ENCODE measurements around the gene ZBTB49.
"Not testable (repeated sequence)": the region's sequence is repeated elsewhere in the genome, so short reads cannot be mapped to it uniquely, and the experiment has no call there.

Gene ZBTB49, protein sequence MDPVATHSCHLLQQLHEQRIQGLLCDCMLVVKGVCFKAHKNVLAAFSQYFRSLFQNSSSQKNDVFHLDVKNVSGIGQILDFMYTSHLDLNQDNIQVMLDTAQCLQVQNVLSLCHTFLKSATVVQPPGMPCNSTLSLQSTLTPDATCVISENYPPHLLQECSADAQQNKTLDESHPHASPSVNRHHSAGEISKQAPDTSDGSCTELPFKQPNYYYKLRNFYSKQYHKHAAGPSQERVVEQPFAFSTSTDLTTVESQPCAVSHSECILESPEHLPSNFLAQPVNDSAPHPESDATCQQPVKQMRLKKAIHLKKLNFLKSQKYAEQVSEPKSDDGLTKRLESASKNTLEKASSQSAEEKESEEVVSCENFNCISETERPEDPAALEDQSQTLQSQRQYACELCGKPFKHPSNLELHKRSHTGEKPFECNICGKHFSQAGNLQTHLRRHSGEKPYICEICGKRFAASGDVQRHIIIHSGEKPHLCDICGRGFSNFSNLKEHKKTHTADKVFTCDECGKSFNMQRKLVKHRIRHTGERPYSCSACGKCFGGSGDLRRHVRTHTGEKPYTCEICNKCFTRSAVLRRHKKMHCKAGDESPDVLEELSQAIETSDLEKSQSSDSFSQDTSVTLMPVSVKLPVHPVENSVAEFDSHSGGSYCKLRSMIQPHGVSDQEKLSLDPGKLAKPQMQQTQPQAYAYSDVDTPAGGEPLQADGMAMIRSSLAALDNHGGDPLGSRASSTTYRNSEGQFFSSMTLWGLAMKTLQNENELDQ

DNA sequence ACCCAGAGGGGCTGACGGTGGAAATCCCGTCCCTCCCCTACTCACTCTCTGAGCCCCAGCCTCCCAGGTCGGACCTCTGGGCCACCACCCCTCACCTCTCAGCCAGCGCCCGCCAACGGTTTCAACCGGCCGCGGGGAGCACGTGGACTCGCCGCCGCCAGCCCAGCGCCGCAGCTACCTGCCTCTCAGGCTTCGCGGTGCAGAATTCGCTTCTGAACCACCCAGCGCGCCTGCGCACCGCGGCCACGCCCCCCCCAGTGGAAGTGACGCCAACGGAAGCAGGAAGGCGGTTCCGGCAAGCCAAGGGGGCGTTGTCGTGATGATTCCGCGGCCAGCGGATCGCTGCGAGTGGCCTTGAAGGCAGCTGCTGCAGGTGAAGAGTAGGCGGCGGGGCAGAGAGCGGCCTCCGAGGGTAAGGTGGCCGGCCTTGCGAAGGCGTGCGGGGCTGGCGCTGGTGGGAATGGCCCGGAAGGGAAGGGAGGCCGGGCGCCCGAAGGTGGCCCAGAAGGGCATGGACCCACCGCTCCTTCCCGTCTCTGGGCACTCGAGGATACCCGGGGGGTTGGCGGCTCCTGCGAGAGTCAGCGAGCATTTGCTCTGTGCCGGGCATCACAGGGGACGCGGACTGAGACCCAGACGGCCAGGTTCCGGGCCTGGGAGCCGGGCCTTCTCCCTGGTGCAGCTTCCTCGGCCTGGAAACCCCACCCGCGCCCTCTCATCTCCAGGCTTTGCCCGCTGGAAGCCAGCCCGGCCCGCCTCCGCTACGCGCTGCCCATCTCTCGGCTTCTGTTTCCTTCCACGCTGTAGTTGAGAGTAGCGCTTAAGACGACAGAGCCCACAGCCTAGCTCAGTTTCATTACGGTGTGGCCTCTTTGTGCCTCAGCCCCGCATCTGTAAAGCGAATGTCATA, at the start of gene ZBTB49, which contains the start of gene LYAR:
Gene ZBTB49, plus strand, starts transcription at position 311 of the 910 bp plus-strand sequence. CDS start 9,695 bp downstream, outside the sequence.
Gene LYAR, minus strand, starts transcription at position 214 of the 910 bp plus-strand sequence. CDS start 6,412 bp downstream, outside the sequence.
- DNase-seq (ENCODE audit: low read depth in 4 of 4, low spot score in 1 of 4) = peak; percentile 89 to 94 (median 92)

- no peak for DNase-seq (ENCODE audit: low read depth in 4 of 4, low spot score in 1 of 4)
Measured at GRCh38 chr4:4245172-4245571, 44.9 kb upstream of the ZBTB49 start.

DNA sequence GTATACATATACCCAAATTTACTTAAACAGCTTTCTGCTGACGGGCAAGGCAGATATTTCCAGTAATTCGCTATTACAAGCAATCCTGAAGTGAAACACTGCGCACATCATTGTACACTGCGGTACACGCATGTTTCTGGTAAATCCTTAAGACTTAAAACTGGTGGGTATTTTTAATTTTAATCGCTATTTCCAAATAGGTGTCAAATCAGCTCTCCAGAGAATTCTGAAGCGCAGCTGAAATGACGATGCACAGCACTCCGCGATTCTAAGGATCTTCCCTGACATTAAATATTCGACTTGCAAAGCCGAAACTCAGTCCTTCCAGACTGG, 42.4 kb upstream of the ZBTB49 start:
- no peak for DNase-seq (ENCODE audit: low read depth in 4 of 4, low spot score in 1 of 4)

DNA sequence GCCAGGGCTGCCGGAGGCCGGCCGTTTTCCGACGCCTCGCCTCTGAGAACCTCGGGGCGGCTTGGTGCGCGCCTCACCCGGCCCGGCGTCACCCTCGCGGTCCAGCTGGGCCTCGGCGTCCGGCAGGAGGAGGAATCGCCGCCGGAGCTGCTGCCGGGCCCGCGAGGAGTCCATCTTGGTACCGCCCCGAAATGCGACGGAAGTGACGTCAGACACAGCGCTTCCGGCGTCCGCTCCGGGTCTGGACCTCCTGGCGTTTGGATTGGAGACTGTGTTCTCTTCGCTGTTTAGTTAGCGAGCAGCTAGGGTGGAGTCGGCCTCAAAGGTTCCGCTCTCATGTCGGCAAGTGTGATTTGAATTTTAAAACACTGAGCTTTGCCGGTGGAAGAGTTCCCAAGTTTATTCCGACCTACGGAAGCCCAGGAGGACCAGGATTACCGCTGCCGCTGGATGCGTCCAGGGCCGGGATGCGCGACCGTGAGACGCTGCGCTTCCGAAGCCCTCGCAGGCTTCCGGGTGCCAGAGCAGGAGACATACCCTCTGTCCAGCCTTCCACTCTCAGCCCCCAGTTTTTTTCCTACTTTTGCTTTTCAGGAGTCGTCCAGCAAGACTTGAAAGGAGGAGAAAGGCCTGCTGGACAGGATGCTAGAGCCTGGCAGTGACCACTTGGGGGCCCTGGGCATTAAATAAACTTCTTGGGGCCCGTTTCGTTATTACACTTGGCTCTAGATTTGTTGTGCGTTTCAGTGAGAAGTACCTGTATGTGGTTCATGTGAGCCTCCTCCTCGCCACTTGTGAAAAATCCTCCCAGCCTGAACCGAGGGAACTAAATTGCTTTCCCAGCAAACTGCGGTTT, 41.8 kb upstream of the ZBTB49 start, which contains the start of gene TMEM128:
Gene TMEM128, minus strand, starts transcription at position 195 of the 856 bp plus-strand sequence. Its CDS starts 21 bp downstream, at position 174.
- peak; percentile 82 to 89 (median 84) for DNase-seq (ENCODE audit: low read depth in 4 of 4, low spot score in 1 of 4)

GRCh38 chr4:4248885-4249203, 41.2 kb upstream of the ZBTB49 start:
- DNase-seq (ENCODE audit: low read depth in 4 of 4, low spot score in 1 of 4) = no peak

DNA sequence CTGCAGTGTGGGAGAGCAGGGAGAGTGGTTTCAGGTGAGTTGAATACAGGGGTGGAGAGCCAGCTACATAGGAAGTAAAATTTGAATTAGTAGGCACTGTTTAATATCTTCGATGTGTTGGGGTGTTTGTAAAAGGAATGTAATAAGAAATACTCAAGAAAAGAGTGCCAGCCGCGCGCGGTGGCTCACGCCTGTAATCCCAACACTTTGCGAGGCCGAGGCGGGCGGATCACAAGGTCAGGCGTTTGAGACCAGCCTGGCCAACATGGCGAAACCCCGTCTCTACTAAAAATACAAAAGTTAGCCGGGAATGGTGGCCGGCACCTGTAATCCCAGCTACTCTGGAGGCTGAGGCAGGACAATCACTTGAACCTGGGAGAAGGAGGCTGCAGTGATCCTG, 40.7 kb upstream of the ZBTB49 start:
- DNase-seq (ENCODE audit: low read depth in 4 of 4, low spot score in 1 of 4) = not testable (repeated sequence)

DNA sequence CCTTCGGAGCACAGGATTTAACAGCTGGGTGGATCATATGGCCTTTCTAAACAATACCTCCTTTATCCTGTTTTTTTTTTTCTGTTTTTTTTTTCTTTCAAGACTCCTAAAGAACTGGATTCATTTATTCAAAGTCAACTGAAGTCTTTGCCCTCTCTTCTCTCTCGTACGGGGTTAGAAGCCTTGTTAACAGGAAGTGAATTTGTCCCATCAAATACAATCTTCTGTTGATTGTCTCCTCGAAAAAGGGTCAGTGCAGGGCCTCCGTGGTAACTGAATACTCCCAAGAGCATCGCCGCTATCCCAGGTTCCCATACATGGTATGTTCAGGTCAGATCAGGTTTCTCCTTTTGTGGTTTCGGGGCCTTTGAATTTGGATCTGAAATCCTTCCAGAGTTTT, 40.2 kb upstream of the ZBTB49 start:
- no peak for DNase-seq (ENCODE audit: low read depth in 4 of 4, low spot score in 1 of 4)

DNA sequence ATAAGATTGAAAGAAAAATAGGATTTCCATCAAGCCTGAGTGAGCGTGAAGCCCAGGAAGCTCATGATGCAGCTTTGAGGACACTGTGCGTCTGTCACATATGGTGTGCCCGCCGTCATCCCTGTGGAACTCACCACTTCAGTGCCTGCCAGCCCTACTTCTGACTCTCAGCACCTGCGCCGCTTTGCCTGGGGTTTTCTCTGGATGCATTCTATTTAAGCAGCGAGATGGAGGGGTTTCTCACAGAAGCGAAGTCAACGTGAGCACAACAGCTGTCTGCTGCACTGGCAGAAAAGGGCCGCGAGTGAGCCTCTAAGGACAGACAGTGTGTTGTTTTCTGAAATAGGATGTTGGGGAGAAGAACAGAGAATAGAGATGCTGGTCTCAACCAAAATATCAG, 35.9 kb upstream of the ZBTB49 start:
- no peak for DNase-seq (ENCODE audit: low read depth in 4 of 4, low spot score in 1 of 4)

DNA sequence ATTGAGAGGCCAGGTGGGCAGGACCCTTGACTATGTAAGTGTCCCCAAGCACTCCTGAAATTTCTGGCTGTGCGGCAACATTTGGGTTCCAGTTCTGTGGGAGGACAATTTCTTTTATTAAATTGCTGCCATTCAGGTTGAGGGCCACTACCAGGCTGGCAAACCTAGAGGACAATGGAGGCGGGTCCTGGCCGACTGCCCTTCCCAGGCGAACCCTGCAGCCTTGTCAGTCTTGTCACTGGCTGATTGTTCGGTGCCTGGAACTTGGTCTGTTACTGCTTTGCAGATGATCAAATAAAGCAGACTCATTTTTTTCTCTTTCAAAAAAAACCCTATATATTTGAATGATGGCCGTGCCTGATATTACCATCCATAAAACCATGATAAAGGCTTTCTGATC, 35.4 kb upstream of the ZBTB49 start:
- no peak for DNase-seq (ENCODE audit: low read depth in 4 of 4, low spot score in 1 of 4)

GRCh38 chr4:4256799-4257198, 33.3 kb upstream of the ZBTB49 start:
- DNase-seq (ENCODE audit: low read depth in 4 of 4, low spot score in 1 of 4) = no peak

GRCh38 chr4:4257705-4258104, 32.3 kb upstream of the ZBTB49 start:
- DNase-seq (ENCODE audit: low read depth in 4 of 4, low spot score in 1 of 4) = not testable (repeated sequence)

- no peak for DNase-seq (ENCODE audit: low read depth in 4 of 4, low spot score in 1 of 4)
Measured at GRCh38 chr4:4259484-4260100, 30.5 kb upstream of the ZBTB49 start.

- no peak for DNase-seq (ENCODE audit: low read depth in 4 of 4, low spot score in 1 of 4)
Measured at GRCh38 chr4:4260185-4260751, 29.8 kb upstream of the ZBTB49 start.

DNA sequence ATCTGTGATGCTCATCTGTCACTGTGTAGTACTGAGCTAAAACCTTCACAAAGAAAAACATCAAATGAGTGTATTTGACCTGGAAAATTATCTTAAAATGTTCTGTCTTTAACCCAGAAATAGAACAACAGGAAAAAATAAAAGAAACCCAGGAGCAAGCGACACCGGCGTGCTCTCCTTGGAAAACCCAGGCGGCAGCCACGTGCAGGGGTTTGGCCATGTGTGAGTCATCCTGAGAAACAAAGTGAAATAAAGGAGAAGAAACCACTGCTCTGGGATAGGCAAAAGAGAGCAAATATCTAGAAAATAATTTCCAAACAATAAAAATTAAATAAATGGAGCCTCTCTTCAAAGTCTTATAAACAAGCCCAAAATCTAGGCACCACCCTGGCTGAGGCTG, 22.1 kb upstream of the ZBTB49 start:
- no peak for DNase-seq (ENCODE audit: low read depth in 4 of 4, low spot score in 1 of 4)

- no peak for DNase-seq (ENCODE audit: low read depth in 4 of 4, low spot score in 1 of 4)
Measured at GRCh38 chr4:4268776-4269175, 21.3 kb upstream of the ZBTB49 start.

DNA sequence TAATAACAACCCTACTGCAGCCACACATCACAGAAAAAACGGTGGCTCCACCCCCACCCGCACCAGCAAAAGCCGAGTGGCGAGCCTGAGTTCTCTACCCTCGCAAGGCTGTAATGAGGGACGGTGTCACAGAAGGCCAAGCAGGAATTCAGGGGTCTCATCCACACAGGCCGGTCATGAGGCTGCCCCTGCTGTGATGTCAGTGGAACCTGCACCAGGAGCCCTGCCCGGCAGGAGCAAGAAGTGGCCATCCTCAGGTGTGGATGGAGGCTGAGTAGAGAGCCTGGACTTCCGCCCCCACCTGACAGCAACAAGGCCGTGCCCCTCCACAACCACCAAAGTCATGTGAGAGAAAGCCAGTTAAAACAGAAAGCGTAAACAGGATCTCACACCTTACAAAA, 20.7 kb upstream of the ZBTB49 start:
- DNase-seq (ENCODE audit: low read depth in 4 of 4, low spot score in 1 of 4) = no peak

- DNase-seq (ENCODE audit: low read depth in 4 of 4, low spot score in 1 of 4) = no peak
Measured at GRCh38 chr4:4269856-4270255, 20.2 kb upstream of the ZBTB49 start.

GRCh38 chr4:4270529-4270928, 19.5 kb upstream of the ZBTB49 start:
- DNase-seq (ENCODE audit: low read depth in 4 of 4, low spot score in 1 of 4) = no peak

- no peak for DNase-seq (ENCODE audit: low read depth in 4 of 4, low spot score in 1 of 4)
Measured at GRCh38 chr4:4271912-4272311, 18.1 kb upstream of the ZBTB49 start.

- no peak for DNase-seq (ENCODE audit: low read depth in 4 of 4, low spot score in 1 of 4)
Measured at GRCh38 chr4:4274226-4274625, 15.8 kb upstream of the ZBTB49 start.
